Spleen (tissue), 11 donors: ENCODE data around the gene DGKG. TPM values are rescaled to one million over a fixed set of nuclear protein-coding genes. Genes with fewer than 3 reads are reported as not detected.

Experiments
- DNase-seq: peaks from one replicate; pipeline ENCODE4 v3.0.0-alpha.2; 2020
- H3K27ac ChIP-seq, 8 donors: fragments of 200-600 bp; sonication (generic) in 7 of 8; 1 replicate in 4 of 8; 2 replicates in 4 of 8; pipeline versions ENCODE4 v1.5.0 to v1.8.0; 2016 to 2021; ENCODE audit warnings: inconsistent platforms in 4 of 8, mild to moderate bottlenecking in 4 of 8, moderate library complexity in 1 of 8
- H3K27me3 ChIP-seq, 7 donors: fragments of 200-600 bp; sonication (generic) in 6 of 7; replicated peaks in 1 of 7; 1 replicate in 4 of 7; 2 replicates in 3 of 7; pipeline versions ENCODE4 v1.5.0 to v1.8.0; 2016 to 2021; ENCODE audit warnings: inconsistent platforms in 3 of 7, mild to moderate bottlenecking in 1 of 7
- H3K36me3 ChIP-seq, 6 donors: fragments of 200-600 bp; sonication (generic) in 5 of 6; 1 replicate in 4 of 6; 2 replicates in 2 of 6; pipeline versions ENCODE4 v1.5.0 to v1.8.0; 2016 to 2021; ENCODE audit warnings: inconsistent platforms in 2 of 6
- H3K4me1 ChIP-seq, 6 donors: fragments of 200-600 bp; sonication (generic) in 5 of 6; 1 replicate in 3 of 6; 2 replicates in 3 of 6; pipeline versions ENCODE4 v1.5.0 to v1.8.0; 2016 to 2021; ENCODE audit warnings: inconsistent platforms in 3 of 6
- H3K4me3 ChIP-seq, 8 donors: fragments of 200-600 bp; sonication (generic) in 7 of 8; 1 replicate in 4 of 8; 2 replicates in 4 of 8; pipeline versions ENCODE4 v1.5.0 to v1.8.0; 2016 to 2021; ENCODE audit warnings: inconsistent platforms in 4 of 8, mild to moderate bottlenecking in 4 of 8, moderate library complexity in 2 of 8
- H3K9me3 ChIP-seq, 8 donors: fragments of 200-600 bp; sonication (generic) in 7 of 8; 1 replicate in 4 of 8; 2 replicates in 4 of 8; pipeline versions ENCODE4 v1.5.0 to v1.8.0; 2016 to 2021; ENCODE audit warnings: inconsistent platforms in 4 of 8
- CTCF ChIP-seq, 11 experiments: fragments of 200-600 bp in 7 of 11; fragments of 450-650 bp in 4 of 11; sonication (generic) in 4 of 11; IDR thresholded peaks in 8 of 11; conservative IDR thresholded peaks in 3 of 11; 1 replicate in 7 of 11; 2 replicates in 4 of 11; pipeline versions ENCODE4 v1.4.0 to v1.8.0; 2016 to 2021; ENCODE audit warnings: antibody characterized with exemption in 11 of 11, inconsistent platforms in 4 of 11, mild to moderate bottlenecking in 1 of 11
- POLR2A ChIP-seq, 3 donors: fragments of 450-650 bp; IDR thresholded peaks; one replicate each; pipeline ENCODE4 v1.5.1; 2017; ENCODE audit warnings: antibody characterized with exemption in 3 of 3, mild to moderate bottlenecking in 1 of 3
- POLR2AphosphoS5 ChIP-seq, 3 donors: sonication (generic); formaldehyde crosslinking; IDR thresholded peaks; one replicate each; pipeline ENCODE4 v1.5.1; 2017; ENCODE audit warnings: antibody characterized with exemption in 3 of 3
- WGBS, 5 donors: extraction: QIAGEN DNeasy Blood & Tissue Kit in 3 of 5; methylation state at CpG; one replicate each; pipeline versions ENCODE4 v1.1.5 to v1.1.7; 2013 to 2018; 5-methylcytosine and 5-hydroxymethylcytosine counted together
- intact Hi-C: fragments of 100-400 bp; cut with DNase I; formaldehyde crosslinking; loops from one replicate; pipeline ENCODE4 v1.15.0; 2023; ENCODE audit warnings: low total_unique reads
- polyA plus RNA-seq, 3 donors: library from polyadenylated mRNA; stranded (reverse); fragments of 200-250 nt; gene quantifications; one replicate each; pipeline ENCODE4 v1.2.1, GENCODE V29; 2013
- total RNA-seq, 7 donors: library from RNA; depleted of rRNA in 3 of 7; stranded (reverse); fragments of >200 nt in 3 of 7; fragmentation: NEBNext Ultra II Directional in 4 of 7; extraction: Animal tissue kit (Norgen Biotek cat#: 25700) in 4 of 7; gene quantifications; one replicate each; pipeline versions ENCODE4 v1.1.0 to v1.2.1, GENCODE V29; 2016 to 2021
- donor health status: healthy with polysubstance abuse.
- donor health status: DM: no; HTN: no; CAD: no; lungs with moderate emphysema.
- donor health status: DM: no; HTN: no; CAD: no.
- donor health status: Bipolar disorder and iron deficiency.
- donor health status: healthy.
- donor health status: DM: no; HTN: no; CAD: no.
- donor health status: DM: yes; HTN: yes; CAD: no.

The DGKG gene
- total and polyA plus RNA-seq, 10 donors, result 0.22 to 7.7 (median 5.4) TPM

GRCh38 chr3:186283651-186284348 lies 78.2 kb downstream of the DGKG start:
- H3K27me3 ChIP-seq, result no peaks in the 10 kb centered on the region
- H3K9me3 ChIP-seq, result no peaks in the 10 kb centered on the region
- no peak overlapping the region for H3K27ac ChIP-seq
- H3K4me1 ChIP-seq, result no peaks in the 10 kb centered on the region
- no peak for DNase-seq
- TF ChIP-seq POLR2A (IDR thresholded peaks at IDR 0.05) (no peak), CTCF (IDR thresholded peaks at IDR 0.05 in 8 of 11, conservative IDR thresholded peaks at IDR 0.05 in 3 of 11) (no peak), POLR2AphosphoS5 (IDR thresholded peaks at IDR 0.05) (no peak)
- no peak overlapping the region for H3K4me3 ChIP-seq
- intact Hi-C loops, result no loop called here
- WGBS, 5 donors, result 72 to 91% (median 83%) methylated on average over 6 of the region's 6 CpGs
- peaks cover 0 to 65% (median 0%) of the 10 kb centered on the region in 6 donors for H3K36me3 ChIP-seq

- TF ChIP-seq POLR2A (IDR thresholded peaks at IDR 0.05) (no peak), CTCF (IDR thresholded peaks at IDR 0.05 in 8 of 11, conservative IDR thresholded peaks at IDR 0.05 in 3 of 11) (no peak), POLR2AphosphoS5 (IDR thresholded peaks at IDR 0.05) (no peak)
- DNase-seq, result no peak
- 87 to 94% (median 93%) methylated on average over 8 of the region's 8 CpGs for WGBS, 5 donors
- H3K27ac ChIP-seq, result no peak overlapping the region
- H3K4me3 ChIP-seq, result no peak overlapping the region
- peaks cover 0 to 65% (median 0%) of the 10 kb centered on the region in 6 donors for H3K36me3 ChIP-seq
- no peaks in the 10 kb centered on the region for H3K4me1 ChIP-seq
- intact Hi-C loops, result no loop called here
- no peaks in the 10 kb centered on the region for H3K9me3 ChIP-seq
- H3K27me3 ChIP-seq, result no peaks in the 10 kb centered on the region
Observed at GRCh38 chr3:186283096-186283495, 78.9 kb downstream of the DGKG start.

GRCh38 chr3:186281176-186281575 lies 80.9 kb downstream of the DGKG start:
- intact Hi-C loops, result no loop called here
- Histone ChIP-seq H3K36me3 (peaks cover 0 to 73% (median 0%) of the 10 kb centered on the region in 6 donors), H3K4me1 (no peaks in the 10 kb centered on the region), H3K4me3 (no peak overlapping the region), H3K9me3 (no peaks in the 10 kb centered on the region), H3K27me3 (no peaks in the 10 kb centered on the region), H3K27ac (no peak overlapping the region)
- 46 to 67% (median 57%) methylated on average over 2 of the region's 2 CpGs for WGBS, 5 donors
- no peak for DNase-seq
- TF ChIP-seq POLR2AphosphoS5 (IDR thresholded peaks at IDR 0.05) (no peak), CTCF (IDR thresholded peaks at IDR 0.05 in 8 of 11, conservative IDR thresholded peaks at IDR 0.05 in 3 of 11) (no peak), POLR2A (IDR thresholded peaks at IDR 0.05) (no peak)

GRCh38 chr3:186280737-186281136 lies 81.3 kb downstream of the DGKG start:
- Histone ChIP-seq H3K4me1 (no peaks in the 10 kb centered on the region), H3K27me3 (no peaks in the 10 kb centered on the region), H3K27ac (no peak overlapping the region), H3K4me3 (no peak overlapping the region), H3K36me3 (peaks cover 0 to 69% (median 0%) of the 10 kb centered on the region in 6 donors), H3K9me3 (no peaks in the 10 kb centered on the region)
- no peak for DNase-seq
- TF ChIP-seq POLR2AphosphoS5 (IDR thresholded peaks at IDR 0.05), result no peak
- TF ChIP-seq CTCF (IDR thresholded peaks at IDR 0.05 in 8 of 11, conservative IDR thresholded peaks at IDR 0.05 in 3 of 11), result no peak
- 36 to 52% (median 43%) methylated on average over 3 of the region's 3 CpGs for WGBS, 5 donors
- intact Hi-C loops, result no loop called here
